ENCODE results near the gene HECTD2. TPM values are rescaled to one million over a fixed set of nuclear protein-coding genes. Genes with fewer than 3 reads are reported as not detected.

Gene HECTD2
- total and polyA plus RNA-seq, 9 of the 15 experiments (the other 6 are each of a cell fraction or from before 2014, with no cell fraction given), result 1.3 to 5.9 (median 3.9) TPM

- ChIA-PET POLR2A (no interaction called here), CTCF (ENCODE audit: low intra/inter-chr PET ratio) (no interaction called here)
Observed at GRCh38 chr10:91517394-91517793, 107.2 kb downstream of the HECTD2 start.

More at GRCh38 chr10:91517394-91517793, 107.2 kb downstream of the HECTD2 start:
- in situ Hi-C loops (cut with MboI) (no loop called here), intact Hi-C loops (cut with micrococcal nuclease) (no loop called here)
- BruUV-seq (replicated peaks), result no TSS peak
- Histone ChIP-seq H2AFZ (ENCODE audit: low read depth, low read length) (no peak overlapping the region), H3K9ac (ENCODE audit: insufficient read depth in 1 of 2, low read depth in 2 of 2, low read length in 2 of 2) (no peak overlapping the region), H3K36me3 (ENCODE audit: control insufficient read depth, insufficient read depth, low read length) (no peaks in the 10 kb centered on the region), H3K79me2 (ENCODE audit: control insufficient read depth, insufficient read depth, low read length) (no peaks in the 10 kb centered on the region), H3K4me1 (replicated peaks in 1 of 2; ENCODE audit: control insufficient read depth in 2 of 2, insufficient read depth in 2 of 2, low read length in 2 of 2) (no peaks in the 10 kb centered on the region), H3K4me2 (ENCODE audit: insufficient read depth, low read length) (no peak overlapping the region), H3K9me3 (replicated peaks; ENCODE audit: control insufficient read depth, insufficient read depth, low read depth, low read length) (no peaks in the 10 kb centered on the region), H3K27ac (ENCODE audit: extremely low read depth, low read depth, low read length) (no peak overlapping the region), H3K4me3 (no peak overlapping the region), H3K9me1 (ENCODE audit: control insufficient read depth, insufficient read depth, low read length) (no peaks in the 10 kb centered on the region), H3K27me3 (ENCODE audit: control insufficient read depth in 2 of 2, insufficient read depth in 2 of 2, low read length in 2 of 2) (no peaks in the 10 kb centered on the region), H4K20me1 (replicated peaks; ENCODE audit: control insufficient read depth, insufficient read depth, low read length) (no peaks in the 10 kb centered on the region)
- TF ChIP-seq CEBPB (tag; IDR thresholded peaks at IDR 0.05), result no peak
- no peak for TF ChIP-seq ZBTB40 (IDR thresholded peaks at IDR 0.05)
- TF ChIP-seq ZBTB40 (CRISPR knock-in tag; IDR thresholded peaks at IDR 0.05), result no peak
- no peak for TF ChIP-seq HDAC3 (IDR thresholded peaks at IDR 0.05; ENCODE audit: borderline replicate concordance, partially characterized antibody)
- no peak for FAIRE-seq
- DNase-seq (ENCODE audit: extremely low read depth in 1 of 4, low spot score in 3 of 4), result no peak
- no peak for ATAC-seq

Data from K562 (cell line).